Measurements from ENCODE around the gene CTNNA3. TPM values are rescaled to one million over a fixed set of nuclear protein-coding genes. Genes with fewer than 3 reads are reported as not detected.
A peak's percentile ranks its signal among the peaks of the same experiment; 100 is the strongest.

Gene CTNNA3
- total RNA-seq, 2 donors from 2014 or later: under 0.01 to 0.33 TPM

- 56 to 61% methylated on average over 4 of the region's 4 CpGs for whole genome bisulfite sequencing, 2 donors
- intact Hi-C loops (cut with DNase I): no loop called here
- no peaks in the 10 kb centered on the region for H3K9me3 ChIP-seq
- H3K4me1 ChIP-seq: no peaks in the 10 kb centered on the region
- H3K36me3 ChIP-seq (replicated peaks in 1 of 2; ENCODE audit: insufficient read depth in 1 of 2, low read depth in 2 of 2): no peaks in the 10 kb centered on the region
- DNase-seq: no peak
- no peak overlapping the region for H3K27ac ChIP-seq
- no peaks in the 10 kb centered on the region for H3K27me3 ChIP-seq
- no peak overlapping the region for H3K4me3 ChIP-seq
- ATAC-seq: no peak
- no peak for TF ChIP-seq POLR2A (IDR thresholded peaks at IDR 0.05)
- TF ChIP-seq, protein P1, sequence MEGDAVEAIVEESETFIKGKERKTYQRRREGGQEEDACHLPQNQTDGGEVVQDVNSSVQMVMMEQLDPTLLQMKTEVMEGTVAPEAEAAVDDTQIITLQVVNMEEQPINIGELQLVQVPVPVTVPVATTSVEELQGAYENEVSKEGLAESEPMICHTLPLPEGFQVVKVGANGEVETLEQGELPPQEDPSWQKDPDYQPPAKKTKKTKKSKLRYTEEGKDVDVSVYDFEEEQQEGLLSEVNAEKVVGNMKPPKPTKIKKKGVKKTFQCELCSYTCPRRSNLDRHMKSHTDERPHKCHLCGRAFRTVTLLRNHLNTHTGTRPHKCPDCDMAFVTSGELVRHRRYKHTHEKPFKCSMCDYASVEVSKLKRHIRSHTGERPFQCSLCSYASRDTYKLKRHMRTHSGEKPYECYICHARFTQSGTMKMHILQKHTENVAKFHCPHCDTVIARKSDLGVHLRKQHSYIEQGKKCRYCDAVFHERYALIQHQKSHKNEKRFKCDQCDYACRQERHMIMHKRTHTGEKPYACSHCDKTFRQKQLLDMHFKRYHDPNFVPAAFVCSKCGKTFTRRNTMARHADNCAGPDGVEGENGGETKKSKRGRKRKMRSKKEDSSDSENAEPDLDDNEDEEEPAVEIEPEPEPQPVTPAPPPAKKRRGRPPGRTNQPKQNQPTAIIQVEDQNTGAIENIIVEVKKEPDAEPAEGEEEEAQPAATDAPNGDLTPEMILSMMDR (IDR thresholded peaks at IDR 0.05): no peak
These were observed 1481.1 kb downstream of the CTNNA3 start for GRCh38 chr10:66214721-66215404.

DNA sequence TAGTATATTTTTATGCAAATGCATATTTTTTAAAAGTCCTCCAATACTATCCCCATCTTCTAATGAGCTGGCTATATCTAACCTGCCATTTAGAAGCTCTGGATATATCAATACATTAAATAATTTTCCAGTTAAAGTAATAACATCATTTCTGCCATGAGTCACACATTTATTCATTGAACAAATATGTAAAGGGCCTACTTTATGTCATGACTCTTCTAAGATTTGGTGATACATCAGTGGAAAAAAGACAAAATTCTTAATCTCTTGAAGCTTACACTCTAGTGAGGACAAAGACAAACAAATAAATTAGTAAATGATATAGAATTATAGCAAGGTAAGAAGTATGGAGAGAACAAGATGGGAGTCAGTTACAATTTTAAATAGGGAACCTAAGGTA lies 1487.0 kb downstream of the CTNNA3 start:
- intact Hi-C loops (cut with DNase I): no loop called here
- TF ChIP-seq, protein P1 (IDR thresholded peaks at IDR 0.05): no peak
- TF ChIP-seq POLR2A (IDR thresholded peaks at IDR 0.05): no peak
- H3K4me1 ChIP-seq: no peaks in the 10 kb centered on the region
- H3K4me3 ChIP-seq: no peak overlapping the region
- no peak for DNase-seq
- H3K27me3 ChIP-seq: no peaks in the 10 kb centered on the region
- H3K27ac ChIP-seq: no peak overlapping the region
- no peak for ATAC-seq
- H3K36me3 ChIP-seq (replicated peaks in 1 of 2; ENCODE audit: insufficient read depth in 1 of 2, low read depth in 2 of 2): no peaks in the 10 kb centered on the region
- H3K9me3 ChIP-seq: no peaks in the 10 kb centered on the region

DNA sequence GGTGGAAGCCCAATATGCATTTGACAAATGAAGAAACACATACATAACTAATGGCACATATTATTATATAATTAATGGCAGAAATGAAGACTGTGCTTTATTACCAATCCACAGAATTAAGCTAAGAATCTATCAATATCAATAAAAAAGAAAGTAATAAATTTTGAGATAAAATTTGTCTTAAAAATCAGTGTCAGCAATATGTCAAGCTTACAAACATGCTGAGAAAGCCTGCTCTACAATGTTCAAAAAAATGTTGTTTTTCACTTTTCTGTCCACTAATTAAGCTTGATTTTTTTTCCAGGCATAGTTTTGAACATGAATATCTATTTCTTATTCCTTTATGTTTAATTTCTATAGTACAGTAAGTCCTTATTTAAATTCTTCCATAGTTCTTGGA lies 1491.2 kb downstream of the CTNNA3 start:
- no peak overlapping the region for H3K27ac ChIP-seq
- H3K27me3 ChIP-seq: no peaks in the 10 kb centered on the region
- no peaks in the 10 kb centered on the region for H3K36me3 ChIP-seq (replicated peaks in 1 of 2; ENCODE audit: insufficient read depth in 1 of 2, low read depth in 2 of 2)
- no peak for TF ChIP-seq POLR2A (IDR thresholded peaks at IDR 0.05)
- TF ChIP-seq, protein P1 (IDR thresholded peaks at IDR 0.05): no peak
- no peaks in the 10 kb centered on the region for H3K9me3 ChIP-seq
- DNase-seq (no peak), ATAC-seq (no peak)
- intact Hi-C loops (cut with DNase I): no loop called here
- H3K4me1 ChIP-seq: no peaks in the 10 kb centered on the region
- H3K4me3 ChIP-seq: no peak overlapping the region

GRCh38 chr10:66202101-66202500 lies 1493.9 kb downstream of the CTNNA3 start:
- H3K27ac ChIP-seq: no peak overlapping the region
- H3K36me3 ChIP-seq (replicated peaks in 1 of 2; ENCODE audit: insufficient read depth in 1 of 2, low read depth in 2 of 2): no peaks in the 10 kb centered on the region
- no peak for TF ChIP-seq POLR2A (IDR thresholded peaks at IDR 0.05)
- TF ChIP-seq, protein P1 (IDR thresholded peaks at IDR 0.05): no peak
- H3K27me3 ChIP-seq: no peaks in the 10 kb centered on the region
- intact Hi-C loops (cut with DNase I): no loop called here
- WGBS, 2 donors: 88 to 91% methylated on average over 3 of the region's 3 CpGs
- DNase-seq (no peak), ATAC-seq (no peak)
- no peaks in the 10 kb centered on the region for H3K4me1 ChIP-seq
- H3K4me3 ChIP-seq: no peak overlapping the region
- H3K9me3 ChIP-seq: no peaks in the 10 kb centered on the region

- H3K9me3 ChIP-seq: no peaks in the 10 kb centered on the region
- peak overlapping the region in 3 of 4 donors; percentile 0 to 41 (median 33) for H3K27ac ChIP-seq
- peaks cover 18% of the 10 kb centered on the region for H3K4me1 ChIP-seq
- no peaks in the 10 kb centered on the region for H3K27me3 ChIP-seq
- no peak overlapping the region for H3K4me3 ChIP-seq
- peak in 3 of 4 donors; percentile 12 to 24 (median 13) for DNase-seq
- H3K36me3 ChIP-seq (replicated peaks in 1 of 2; ENCODE audit: insufficient read depth in 1 of 2, low read depth in 2 of 2): no peaks in the 10 kb centered on the region
- ATAC-seq: peak; percentile 77
- TF ChIP-seq, protein P1 (IDR thresholded peaks at IDR 0.05): no peak
- no peak for TF ChIP-seq POLR2A (IDR thresholded peaks at IDR 0.05)
- WGBS, 2 donors: 59 to 62% methylated on average over 2 of the region's 2 CpGs
- intact Hi-C loops (cut with DNase I): no loop called here
These were observed 1503.7 kb downstream of the CTNNA3 start for GRCh38 chr10:66192162-66192831.
